Measurements from ENCODE around the gene TRIM10.
A peak's percentile ranks its signal among the peaks of the same experiment; 100 is the strongest.
"Not testable (repeated sequence)": the region's sequence is repeated elsewhere in the genome, so short reads cannot be mapped to it uniquely, and the experiment has no call there.

Gene TRIM10

GRCh38 chr6:30154061-30154460, 7.0 kb downstream of the TRIM10 start:
- DNase-seq (ENCODE audit: low spot score) = no peak

DNA sequence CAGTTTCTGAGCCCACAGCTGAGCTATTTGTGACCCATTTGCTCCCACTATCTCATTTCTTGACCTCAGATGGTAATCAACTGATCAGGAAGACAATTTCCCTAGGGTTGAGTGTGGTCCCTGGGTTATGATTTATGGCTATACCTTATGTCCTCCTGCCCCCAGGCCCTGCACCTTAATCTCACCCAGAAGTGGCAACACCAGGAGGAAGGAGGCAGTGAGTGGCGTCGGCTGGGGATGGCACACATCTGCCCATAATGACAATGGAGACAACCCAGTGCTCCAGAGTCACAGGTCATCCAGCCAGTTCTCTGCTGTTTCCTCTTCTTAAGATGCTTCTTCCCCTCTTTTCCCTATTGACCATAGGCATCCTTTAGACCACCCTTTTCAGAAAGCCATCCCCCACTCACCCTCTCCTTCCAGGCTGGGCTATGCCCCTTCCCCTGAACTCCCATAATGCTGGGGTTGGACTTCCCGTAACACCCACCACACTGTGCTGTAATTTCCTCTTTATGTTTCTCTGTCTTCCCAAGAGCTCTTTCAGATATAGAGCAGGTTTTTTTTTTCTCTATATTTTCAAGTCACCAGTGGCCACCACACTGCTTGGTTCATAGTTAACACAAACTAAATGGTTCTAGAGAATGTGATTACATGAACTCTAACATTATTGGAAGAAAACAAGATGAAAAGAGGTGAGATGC, 8.0 kb downstream of the TRIM10 start:
- DNase-seq (ENCODE audit: low spot score) = no peak

GRCh38 chr6:30152016-30152673, 8.9 kb downstream of the TRIM10 start:
- no peak for DNase-seq (ENCODE audit: low spot score)

GRCh38 chr6:30151580-30151979, 9.4 kb downstream of the TRIM10 start:
- DNase-seq (ENCODE audit: low spot score) = no peak

- DNase-seq (ENCODE audit: low spot score) = no peak
These were observed 10.2 kb downstream of the TRIM10 start for GRCh38 chr6:30150671-30151395.

DNA sequence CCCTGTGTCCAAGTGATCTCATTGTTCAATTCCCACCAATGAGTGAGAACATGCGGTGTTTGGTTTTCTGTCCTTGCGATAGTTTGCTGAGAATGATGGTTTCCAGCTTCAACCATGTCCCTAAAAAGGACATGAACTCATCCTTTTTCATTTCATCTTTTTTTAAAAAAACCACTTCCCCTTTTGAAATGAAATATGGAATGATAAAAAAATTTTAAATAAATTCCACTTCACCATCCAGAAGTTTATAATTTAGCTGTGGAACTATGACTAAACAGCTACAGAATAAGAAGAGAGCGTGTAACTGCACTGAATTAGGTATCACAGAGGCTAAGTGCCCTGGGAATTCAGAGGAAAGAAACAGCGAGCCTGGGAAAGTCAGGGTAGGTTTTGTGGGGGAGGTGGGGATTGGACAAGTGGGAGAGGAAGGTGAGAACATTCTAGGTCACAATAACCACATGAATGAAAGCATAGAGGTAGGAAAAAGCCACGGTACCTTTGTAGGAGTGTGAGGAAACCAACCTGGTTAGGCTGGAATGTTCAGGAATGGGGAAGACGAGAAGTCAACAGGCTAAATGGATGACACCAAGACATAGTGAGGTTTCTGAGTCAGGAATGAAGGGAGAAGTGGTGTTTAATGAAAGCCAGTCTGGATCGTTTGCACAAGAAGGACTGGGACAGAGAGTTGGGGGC, 11.0 kb downstream of the TRIM10 start:
- no peak for DNase-seq (ENCODE audit: low spot score)

DNA sequence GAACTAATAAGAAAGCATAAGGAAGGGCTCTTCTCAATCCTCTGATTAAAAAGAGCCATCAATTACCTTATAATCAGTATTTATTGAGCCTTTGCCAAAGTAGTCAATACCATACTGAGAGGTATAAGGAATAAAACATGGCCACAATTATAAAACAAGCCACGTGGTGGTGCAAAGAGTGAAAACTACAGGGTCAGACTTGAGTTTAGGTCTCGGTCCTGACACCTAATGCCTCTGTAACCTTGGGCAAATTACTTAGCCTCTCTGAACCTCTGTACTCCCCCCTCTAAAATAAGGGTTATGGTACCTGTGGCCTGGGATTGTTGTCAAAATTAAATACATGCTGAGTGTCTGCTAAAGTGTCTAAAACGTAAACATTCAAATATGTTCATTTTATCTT, 11.8 kb downstream of the TRIM10 start:
- DNase-seq (ENCODE audit: low spot score) = no peak

- no peak for DNase-seq (ENCODE audit: low spot score)
These were observed 13.9 kb downstream of the TRIM10 start for GRCh38 chr6:30147096-30147495.

DNA sequence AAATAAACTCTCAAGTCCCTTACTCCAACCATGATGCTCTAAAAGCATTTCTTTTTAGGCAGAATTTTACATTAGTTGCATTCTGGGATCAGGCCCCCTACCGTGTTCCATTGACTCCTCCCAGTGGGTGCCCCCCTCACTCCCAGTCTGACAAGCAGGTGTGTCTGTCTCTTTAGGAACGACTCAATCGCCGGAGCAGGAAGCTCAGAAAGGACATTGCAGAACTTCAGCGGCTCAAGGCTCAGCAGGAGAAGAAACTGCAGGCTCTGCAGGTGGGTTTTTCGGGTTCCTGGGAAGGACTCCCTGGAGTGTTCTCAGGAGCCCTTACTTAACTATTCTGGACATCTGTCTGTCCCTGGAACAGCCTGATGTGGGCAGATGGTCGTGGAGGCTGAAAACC, 15.2 kb downstream of the TRIM10 start:
- no peak for DNase-seq (ENCODE audit: low spot score)

- DNase-seq (ENCODE audit: low spot score) = no peak
These were observed 16.2 kb downstream of the TRIM10 start for GRCh38 chr6:30144811-30145210.

GRCh38 chr6:30143780-30144179, 17.2 kb downstream of the TRIM10 start:
- no peak for DNase-seq (ENCODE audit: low spot score)

DNA sequence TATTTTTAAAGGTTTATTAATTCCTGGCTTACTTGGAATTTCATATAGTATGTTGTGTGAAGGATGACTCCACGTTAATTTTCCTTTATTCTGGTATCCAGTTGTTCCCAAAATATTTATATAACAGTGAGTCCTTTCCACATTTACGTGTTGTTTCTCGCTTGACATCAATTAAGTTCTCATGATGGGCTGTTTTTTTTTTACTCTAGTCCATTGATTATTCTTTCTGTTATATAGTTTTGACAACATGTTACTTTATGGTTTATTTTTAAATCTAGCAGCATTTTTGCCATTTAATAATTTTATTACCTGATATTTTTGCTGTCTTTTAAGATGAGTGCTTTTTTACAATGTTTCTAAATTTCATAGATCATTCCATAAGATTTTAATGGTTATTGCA, 18.3 kb downstream of the TRIM10 start:
- DNase-seq (ENCODE audit: low spot score) = no peak

DNA sequence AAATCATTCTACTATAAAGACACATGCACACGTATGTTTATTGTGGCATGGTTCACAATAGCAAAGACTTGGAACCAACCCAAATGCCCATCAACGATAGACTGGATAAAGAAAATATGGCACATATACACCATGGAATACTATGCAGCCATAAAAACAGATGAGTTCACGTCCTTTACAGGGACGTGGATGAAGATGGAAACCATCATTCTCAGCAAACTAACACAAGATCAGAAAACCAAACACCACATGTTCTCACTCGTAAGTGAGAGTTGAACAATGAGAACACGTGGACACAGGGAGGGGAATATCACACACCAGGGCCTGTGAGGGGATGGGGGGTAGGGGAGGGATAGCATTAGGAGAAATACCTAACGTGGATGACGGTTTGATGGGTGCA, 20.8 kb downstream of the TRIM10 start:
- not testable (repeated sequence) for DNase-seq (ENCODE audit: low spot score)

GRCh38 chr6:30136570-30137286, 24.3 kb downstream of the TRIM10 start:
- DNase-seq (ENCODE audit: low spot score) = no peak

GRCh38 chr6:30135757-30136156, 25.3 kb downstream of the TRIM10 start, which contains the start of gene TRIM40:
Gene TRIM40 (plus strand): TSS chr6:30136140. CDS start chr6:30137037, 897 bp downstream.
- no peak for DNase-seq (ENCODE audit: low spot score)

DNA sequence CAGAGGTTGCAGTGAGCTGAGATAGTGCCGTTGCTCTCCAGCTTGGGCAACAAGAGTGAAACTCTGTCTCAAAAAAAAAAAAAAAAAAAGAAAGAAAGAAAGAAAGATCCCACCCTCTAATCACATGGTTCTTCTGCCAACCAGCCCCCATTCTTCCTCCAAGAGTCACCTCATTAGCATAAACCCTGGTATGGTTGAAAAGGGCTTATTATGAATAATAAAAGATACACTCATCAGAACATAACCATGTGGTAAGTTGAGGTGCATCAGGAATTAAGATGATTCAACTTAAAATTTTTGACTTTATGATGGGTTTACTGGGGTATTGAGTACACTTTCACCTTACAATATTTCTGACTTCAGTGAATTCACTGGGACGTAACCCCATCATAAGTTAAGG, 25.9 kb downstream of the TRIM10 start:
- DNase-seq (ENCODE audit: low spot score) = no peak

- DNase-seq (ENCODE audit: low spot score) = no peak
These were observed 29.0 kb downstream of the TRIM10 start for GRCh38 chr6:30131947-30132497.

DNA sequence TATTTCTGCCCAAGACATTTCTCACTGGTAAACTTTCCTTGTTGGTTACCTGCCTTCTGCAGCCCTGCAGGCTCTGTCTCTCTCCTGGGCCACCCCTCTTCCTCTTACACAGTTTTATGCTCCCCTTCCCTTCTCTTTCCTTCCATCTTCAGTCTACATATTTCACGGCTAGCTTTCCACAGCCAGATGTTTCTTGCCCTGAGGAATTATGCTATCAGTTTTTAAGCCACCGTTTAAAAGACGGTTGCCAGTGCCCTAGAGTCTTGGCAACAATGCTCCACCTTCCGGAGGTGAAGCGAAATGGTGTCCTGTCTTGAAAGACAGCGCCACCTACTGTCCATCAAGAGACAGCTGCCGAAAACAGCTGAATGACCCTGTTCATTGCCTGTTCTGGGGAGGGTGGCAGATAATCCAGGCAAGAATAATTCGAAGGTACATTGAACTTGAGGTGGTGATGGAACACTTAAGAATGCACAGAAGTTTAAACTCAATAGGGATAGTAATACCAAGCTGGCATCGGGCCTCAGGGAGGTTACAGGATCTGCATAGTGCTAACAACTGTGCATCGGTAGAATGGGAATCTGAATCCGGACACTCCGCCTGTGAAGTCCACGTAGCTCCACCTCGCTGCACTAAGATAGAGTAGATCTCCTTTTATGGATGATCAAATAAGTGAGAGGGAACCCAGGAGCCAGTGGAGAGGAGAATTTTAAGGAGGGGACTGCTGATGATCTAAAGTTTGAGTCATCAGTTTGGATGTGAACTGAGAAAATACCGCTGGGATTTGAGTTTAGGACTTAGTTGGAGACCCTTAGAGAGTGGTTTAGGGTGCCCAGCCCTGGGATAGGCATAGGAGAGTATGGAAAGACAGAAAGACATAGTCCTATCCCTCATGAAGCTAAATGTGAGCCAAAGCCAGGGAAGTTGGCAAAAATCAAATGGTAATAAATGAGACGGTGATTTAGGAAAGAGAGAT, 29.8 kb downstream of the TRIM10 start:
- DNase-seq (ENCODE audit: low spot score) = peak; percentile 93

GRCh38 chr6:30130179-30130679, 30.8 kb downstream of the TRIM10 start:
- no peak for DNase-seq (ENCODE audit: low spot score)

Data from Ammon's horn (tissue), 1 donor.